Gastroesophageal sphincter (tissue), 3 donors: Measurements from ENCODE around the gene MORF4L1.

Experiments used
- CTCF ChIP-seq, 4 experiments: fragments of 200-600 bp in 2 of 4; fragments of 450-650 bp in 2 of 4; sonication (generic) in 1 of 4; IDR thresholded peaks; one replicate each; pipeline ENCODE4 v1.5.1; 2017 to 2019; ENCODE audit warnings: antibody characterized with exemption in 4 of 4, mild to moderate bottlenecking in 2 of 4, moderate library complexity in 2 of 4
- EP300 ChIP-seq: sonication (generic); formaldehyde crosslinking; IDR thresholded peaks from one replicate; pipeline ENCODE4 v1.6.1; 2017; ENCODE audit warnings: antibody characterized with exemption, mild to moderate bottlenecking
- POLR2A ChIP-seq, 2 donors: fragments of 450-650 bp; IDR thresholded peaks; one replicate each; pipeline ENCODE4 v1.6.1; 2017; ENCODE audit warnings: antibody characterized with exemption in 2 of 2, mild to moderate bottlenecking in 2 of 2, moderate library complexity in 1 of 2

GRCh38 chr15:78831229-78832207 is 41.2 kb upstream of the MORF4L1 start:
- TF ChIP-seq CTCF (IDR thresholded peaks at IDR 0.05) = no peak
- TF ChIP-seq EP300 = no peak
- TF ChIP-seq POLR2A (IDR thresholded peaks at IDR 0.05) = no peak
